Parathyroid adenoma (tissue), 2 donors: ENCODE measurements around the gene POLD1.

Experiments
- H2AFZ ChIP-seq: fragments of 300-600 bp; sonication (generic); one replicate; pipeline ENCODE4 v1.7.0; 2017; ENCODE audit warnings: antibody characterized with exemption, mild to moderate bottlenecking
- H3K27ac ChIP-seq: fragments of 300-600 bp; sonication (generic); one replicate; pipeline ENCODE4 v1.7.0; 2017
- H3K27me3 ChIP-seq: fragments of 300-600 bp; sonication (generic); one replicate; pipeline ENCODE4 v1.7.0; 2017; ENCODE audit warnings: low read length; ENCODE audit not compliant: control insufficient read depth, insufficient read depth
- H3K36me3 ChIP-seq: fragments of 300-600 bp; sonication (generic); one replicate; pipeline ENCODE4 v1.7.0; 2017; ENCODE audit warnings: low read length; ENCODE audit not compliant: control insufficient read depth, insufficient read depth
- H3K4me1 ChIP-seq: fragments of 300-600 bp; sonication (generic); one replicate; pipeline ENCODE4 v1.7.0; 2017; ENCODE audit warnings: control low read depth
- H3K4me2 ChIP-seq: fragments of 300-600 bp; sonication (generic); one replicate; pipeline ENCODE4 v1.7.0; 2017; ENCODE audit warnings: low read length
- H3K4me3 ChIP-seq: fragments of 300-600 bp; sonication (generic); one replicate; pipeline ENCODE4 v1.7.0; 2017; ENCODE audit warnings: low read depth, low read length
- H3K79me2 ChIP-seq: fragments of 300-600 bp; sonication (generic); one replicate; pipeline ENCODE4 v1.7.0; 2017; ENCODE audit warnings: control low read depth
- H3K9ac ChIP-seq: fragments of 300-600 bp; sonication (generic); one replicate; pipeline ENCODE4 v1.7.0; 2017; ENCODE audit warnings: mild to moderate bottlenecking
- H3K9me3 ChIP-seq: fragments of 300-600 bp; sonication (generic); one replicate; pipeline ENCODE4 v1.7.0; 2017; ENCODE audit warnings: low read length; ENCODE audit not compliant: control insufficient read depth
- CTCF ChIP-seq: fragments of 300-600 bp; sonication (generic); IDR thresholded peaks from one replicate; pipeline ENCODE4 v1.7.0; 2017; ENCODE audit warnings: antibody characterized with exemption, mild to moderate bottlenecking
- donor health status: primary hyperparathyroidism.

POLD1 gene

DNA sequence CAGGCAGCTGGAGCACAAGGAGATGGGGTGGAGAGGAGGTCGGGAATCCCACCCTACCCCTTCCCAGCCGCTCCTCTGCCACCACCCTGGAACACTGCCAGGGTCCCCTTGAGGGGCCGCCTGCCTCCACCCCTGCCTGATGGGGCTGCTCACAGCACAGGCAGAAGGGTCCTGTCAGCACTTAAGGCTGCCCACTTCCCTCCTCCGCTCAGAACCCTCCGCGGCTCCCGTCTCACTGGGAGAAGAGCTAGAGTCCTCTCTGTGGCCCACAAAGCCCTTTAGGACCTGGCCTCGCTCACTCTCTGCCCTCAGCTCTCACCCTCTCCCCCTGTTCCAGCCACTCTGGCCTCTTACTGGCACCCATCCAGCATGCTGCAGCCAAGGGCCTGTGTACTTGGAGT, 3.4 kb upstream of the POLD1 start:
- TF ChIP-seq CTCF, result no peak

GRCh38 chr19:50381881-50382729, 2.0 kb upstream of the POLD1 start:
- no peak overlapping the region for H3K9ac ChIP-seq
- no peak overlapping the region for H3K4me3 ChIP-seq
- H3K27ac ChIP-seq, result no peak overlapping the region
- H3K4me1 ChIP-seq, result peaks cover 6% of the 10 kb centered on the region
- no peaks in the 10 kb centered on the region for H3K9me3 ChIP-seq
- no peaks in the 10 kb centered on the region for H3K36me3 ChIP-seq
- H3K79me2 ChIP-seq, result no peaks in the 10 kb centered on the region
- no peak overlapping the region for H2AFZ ChIP-seq
- no peak for TF ChIP-seq CTCF
- no peak overlapping the region for H3K4me2 ChIP-seq
- H3K27me3 ChIP-seq, result no peaks in the 10 kb centered on the region

More for the DNA sequence above, 3.4 kb upstream of the POLD1 start:
- Histone ChIP-seq H3K9ac (no peak overlapping the region), H3K27me3 (no peaks in the 10 kb centered on the region), H2AFZ (no peak overlapping the region), H3K9me3 (no peaks in the 10 kb centered on the region), H3K4me3 (no peak overlapping the region), H3K36me3 (no peaks in the 10 kb centered on the region), H3K4me1 (peaks cover 6% of the 10 kb centered on the region), H3K27ac (no peak overlapping the region), H3K4me2 (no peak overlapping the region), H3K79me2 (no peaks in the 10 kb centered on the region)

DNA sequence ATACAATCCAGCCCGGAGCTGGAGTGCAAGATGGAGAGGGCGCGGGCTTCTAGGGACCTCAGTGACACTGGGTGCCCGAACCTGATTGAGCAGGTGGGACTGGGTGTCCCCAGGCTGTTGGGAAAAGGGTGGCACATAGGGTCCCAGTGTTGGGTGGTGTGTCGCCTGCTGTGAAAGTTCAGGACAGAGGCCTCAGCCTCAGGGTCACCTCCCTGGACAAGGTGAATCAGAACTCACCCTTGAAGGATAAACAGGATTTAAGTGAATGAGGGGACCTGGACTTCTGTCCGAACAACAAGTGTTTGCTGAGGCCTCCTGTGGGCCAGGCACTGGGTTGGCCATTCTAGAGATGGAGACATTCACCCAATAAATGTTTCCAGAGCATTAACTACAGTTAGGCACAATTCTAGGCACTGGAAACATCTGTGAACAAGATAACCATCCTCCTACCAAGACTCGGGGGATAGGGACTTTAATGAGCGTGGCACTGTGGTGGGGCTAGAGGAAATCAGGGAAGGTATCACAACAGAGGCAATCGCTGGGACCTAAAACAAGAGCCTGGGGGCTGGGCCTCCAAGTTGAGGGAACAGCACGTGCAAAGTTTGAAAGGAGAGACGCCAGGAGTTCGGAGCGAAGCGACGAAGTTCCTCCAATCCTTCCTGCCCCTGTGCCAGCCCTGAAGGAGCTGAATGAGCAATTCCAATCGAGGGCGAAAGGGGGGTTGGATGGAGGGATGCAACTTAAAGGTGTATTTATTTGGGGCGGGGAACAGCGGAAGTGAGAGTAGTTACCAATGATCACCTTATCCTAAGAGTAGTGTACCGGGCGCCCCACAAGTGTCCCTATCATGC, 921 bp upstream of the POLD1 start:
- Histone ChIP-seq H2AFZ (peak overlapping the region; percentile 67), H3K4me2 (peak overlapping the region; percentile 73), H3K79me2 (no peaks in the 10 kb centered on the region), H3K4me1 (peaks cover 6% of the 10 kb centered on the region), H3K27me3 (no peaks in the 10 kb centered on the region), H3K9ac (no peak overlapping the region), H3K9me3 (no peaks in the 10 kb centered on the region), H3K4me3 (peak overlapping the region; percentile 74), H3K36me3 (no peaks in the 10 kb centered on the region), H3K27ac (peak overlapping the region; percentile 85)
- no peak for TF ChIP-seq CTCF

DNA sequence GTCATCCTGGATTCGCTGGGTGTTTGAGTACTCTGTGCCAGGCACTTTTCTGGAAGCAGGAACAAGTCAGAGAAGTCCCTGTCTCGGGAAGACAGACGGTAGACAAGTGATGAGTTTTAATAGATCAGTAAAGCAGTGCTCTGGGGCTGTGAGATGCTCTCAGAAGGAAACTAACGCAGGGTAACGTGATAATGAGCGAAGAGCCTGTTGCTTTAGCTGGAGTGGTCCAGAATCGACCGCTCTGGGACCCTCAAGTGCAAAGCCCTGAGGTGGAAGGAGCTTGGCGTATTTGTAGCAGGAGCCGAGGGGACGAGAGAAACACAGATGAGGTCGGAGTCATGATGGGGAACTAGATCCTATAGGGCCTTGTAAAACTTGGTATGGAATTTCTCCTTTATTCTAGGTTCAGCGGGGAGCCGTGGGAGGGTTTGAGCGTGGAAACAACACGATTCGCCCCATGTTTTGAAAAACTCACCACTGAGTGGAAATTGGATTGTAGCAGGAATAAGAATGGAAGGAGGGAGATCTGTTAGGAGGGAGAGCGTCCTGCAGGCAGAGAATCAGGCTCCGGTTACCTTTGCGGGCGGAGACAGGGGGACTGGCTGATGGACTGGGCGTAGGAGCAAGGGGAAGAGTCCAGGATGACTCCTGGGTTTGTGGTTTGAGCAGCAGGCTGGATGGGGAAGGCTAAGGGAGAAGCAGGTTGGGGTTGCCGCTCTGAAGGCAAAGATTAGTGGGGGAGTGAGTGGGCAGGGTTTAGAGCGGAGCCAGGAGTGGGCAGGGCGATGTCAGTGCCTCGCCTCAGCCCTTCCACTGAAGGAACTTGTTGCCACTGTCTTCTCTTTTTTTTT, 763 bp downstream of the POLD1 start:
- Histone ChIP-seq H3K9ac (no peak overlapping the region), H3K4me2 (peak overlapping the region; percentile 73), H3K36me3 (no peaks in the 10 kb centered on the region), H3K79me2 (no peaks in the 10 kb centered on the region), H3K4me3 (peak overlapping the region; percentile 74), H3K4me1 (peaks cover 6% of the 10 kb centered on the region), H3K27me3 (no peaks in the 10 kb centered on the region), H3K27ac (peak overlapping the region; percentile 85), H2AFZ (peak overlapping the region; percentile 85), H3K9me3 (no peaks in the 10 kb centered on the region)
- no peak for TF ChIP-seq CTCF
